Measurements from ENCODE around the gene FAM53C.

GRCh38 chr5:138336952-138337684 is 948 bp upstream of the FAM53C start:
- TF ChIP-seq POLR2A (IDR thresholded peaks at IDR 0.05; ENCODE audit: low read depth, low read length), result no peak
- no peak for TF ChIP-seq TAF1 (IDR thresholded peaks at IDR 0.05; ENCODE audit: borderline replicate concordance, low read depth, low read length)
- no peak for TF ChIP-seq POLR2AphosphoS5 (IDR thresholded peaks at IDR 0.05; ENCODE audit: low read depth, low read length)
